Fibroblast of lung (primary cell): ENCODE data around the gene RBM33.

ENCODE experiments used
- CTCF ChIP-seq, 2 donors: IDR thresholded peaks in 1 of 2; conservative IDR thresholded peaks in 1 of 2; 1 replicate in 1 of 2; 2 replicates in 1 of 2; pipeline ENCODE4 v1.5.1; 2011 to 2012; ENCODE audit warnings: low read length in 2 of 2, control low read depth in 1 of 2, inconsistent platforms in 1 of 2, low read depth in 1 of 2, mild to moderate bottlenecking in 1 of 2
- EZH2 ChIP-seq: IDR thresholded peaks from 2 replicates; pipeline ENCODE4 v1.5.1; 2012; ENCODE audit warnings: low read length, control low read depth, mild to moderate bottlenecking; ENCODE audit errors: missing control alignments

GRCh38 chr7:155807065-155807671, 162.7 kb downstream of the RBM33 start:
- no peak for TF ChIP-seq CTCF (conservative IDR thresholded peaks at IDR 0.05 in 1 of 2, IDR thresholded peaks at IDR 0.05 in 1 of 2; ENCODE audit: low read depth in 1 of 2, low read length in 2 of 2)
- TF ChIP-seq EZH2 = no peak
